ENCODE measurements around the gene MAZ.

Gene MAZ

DNA sequence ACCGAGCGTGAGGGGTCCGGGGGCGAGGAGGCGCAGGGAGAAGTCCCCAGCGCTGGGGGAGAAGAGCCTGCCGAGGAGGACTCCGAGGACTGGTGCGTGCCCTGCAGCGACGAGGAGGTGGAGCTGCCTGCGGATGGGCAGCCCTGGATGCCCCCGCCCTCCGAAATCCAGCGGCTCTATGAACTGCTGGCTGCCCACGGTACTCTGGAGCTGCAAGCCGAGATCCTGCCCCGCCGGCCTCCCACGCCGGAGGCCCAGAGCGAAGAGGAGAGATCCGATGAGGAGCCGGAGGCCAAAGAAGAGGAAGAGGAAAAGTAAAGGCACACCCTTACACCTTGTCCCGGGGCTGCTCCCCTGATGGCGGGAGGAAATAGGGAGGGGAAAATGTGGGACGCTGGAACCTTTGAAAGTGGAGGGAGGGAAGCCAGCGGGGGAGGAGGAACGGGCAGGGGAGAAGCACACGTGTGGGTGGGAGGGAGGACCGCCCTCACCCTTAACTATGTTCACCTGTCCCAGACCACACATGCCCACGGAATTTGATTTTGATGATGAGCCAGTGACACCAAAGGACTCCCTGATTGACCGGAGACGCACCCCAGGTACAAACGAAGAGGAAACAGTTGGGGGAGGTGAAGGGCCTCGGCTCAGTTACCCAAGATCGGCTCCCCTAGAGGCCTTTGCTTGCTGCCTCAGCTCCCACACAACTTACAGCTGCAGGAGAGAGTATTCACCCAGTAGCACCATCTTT, 10.5 kb downstream of the MAZ start:
- peak overlapping the region; percentile 89 for H3K4me3 ChIP-seq (ENCODE audit: low read depth, low read length)

DNA sequence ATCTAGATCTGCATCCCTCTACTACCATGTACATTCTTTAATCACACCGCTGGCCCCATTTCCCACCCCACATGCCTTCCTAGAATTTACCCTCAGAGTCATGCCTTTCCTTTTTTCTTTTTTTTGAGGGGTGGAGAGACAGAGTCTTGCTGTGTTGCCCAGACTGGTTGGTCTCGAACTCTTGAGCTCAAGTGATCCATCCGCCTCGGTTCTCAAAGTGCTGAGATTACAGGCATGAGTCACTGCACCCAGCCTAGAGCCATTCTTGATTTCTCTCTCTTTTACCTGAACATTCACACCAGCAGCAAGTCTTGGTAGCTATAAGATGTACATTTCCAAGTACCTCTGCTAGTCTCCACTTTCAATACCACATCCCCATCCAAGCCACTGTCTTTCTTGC, 11.8 kb downstream of the MAZ start:
- peak overlapping the region; percentile 3 for H3K4me3 ChIP-seq (ENCODE audit: low read depth, low read length)
- DNase-seq (ENCODE audit: low read depth), result peak; percentile 19
- TF ChIP-seq, protein P1, sequence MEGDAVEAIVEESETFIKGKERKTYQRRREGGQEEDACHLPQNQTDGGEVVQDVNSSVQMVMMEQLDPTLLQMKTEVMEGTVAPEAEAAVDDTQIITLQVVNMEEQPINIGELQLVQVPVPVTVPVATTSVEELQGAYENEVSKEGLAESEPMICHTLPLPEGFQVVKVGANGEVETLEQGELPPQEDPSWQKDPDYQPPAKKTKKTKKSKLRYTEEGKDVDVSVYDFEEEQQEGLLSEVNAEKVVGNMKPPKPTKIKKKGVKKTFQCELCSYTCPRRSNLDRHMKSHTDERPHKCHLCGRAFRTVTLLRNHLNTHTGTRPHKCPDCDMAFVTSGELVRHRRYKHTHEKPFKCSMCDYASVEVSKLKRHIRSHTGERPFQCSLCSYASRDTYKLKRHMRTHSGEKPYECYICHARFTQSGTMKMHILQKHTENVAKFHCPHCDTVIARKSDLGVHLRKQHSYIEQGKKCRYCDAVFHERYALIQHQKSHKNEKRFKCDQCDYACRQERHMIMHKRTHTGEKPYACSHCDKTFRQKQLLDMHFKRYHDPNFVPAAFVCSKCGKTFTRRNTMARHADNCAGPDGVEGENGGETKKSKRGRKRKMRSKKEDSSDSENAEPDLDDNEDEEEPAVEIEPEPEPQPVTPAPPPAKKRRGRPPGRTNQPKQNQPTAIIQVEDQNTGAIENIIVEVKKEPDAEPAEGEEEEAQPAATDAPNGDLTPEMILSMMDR (conservative IDR thresholded peaks at IDR 0.05; ENCODE audit: low read depth, low read length), result no peak

More for the DNA sequence above, 10.5 kb downstream of the MAZ start:
- TF ChIP-seq, protein P1 (conservative IDR thresholded peaks at IDR 0.05; ENCODE audit: low read depth, low read length), result peak; percentile 35
- peak; percentile 64 for DNase-seq (ENCODE audit: low read depth)

DNA sequence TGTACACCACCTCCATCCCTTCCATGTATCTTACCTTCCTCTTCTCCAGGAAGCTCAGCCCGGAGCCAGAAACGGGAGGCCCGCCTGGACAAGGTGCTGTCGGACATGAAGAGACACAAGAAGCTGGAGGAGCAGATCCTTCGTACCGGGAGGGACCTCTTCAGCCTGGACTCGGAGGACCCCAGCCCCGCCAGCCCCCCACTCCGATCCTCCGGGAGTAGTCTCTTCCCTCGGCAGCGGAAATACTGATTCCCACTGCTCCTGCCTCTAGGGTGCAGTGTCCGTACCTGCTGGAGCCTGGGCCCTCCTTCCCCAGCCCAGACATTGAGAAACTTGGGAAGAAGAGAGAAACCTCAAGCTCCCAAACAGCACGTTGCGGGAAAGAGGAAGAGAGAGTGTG, 13.2 kb downstream of the MAZ start:
- TF ChIP-seq, protein P1 (conservative IDR thresholded peaks at IDR 0.05; ENCODE audit: low read depth, low read length), result peak; percentile 44
- peak overlapping the region; percentile 72 for H3K4me3 ChIP-seq (ENCODE audit: low read depth, low read length)
- peak; percentile 23 for DNase-seq (ENCODE audit: low read depth)

DNA sequence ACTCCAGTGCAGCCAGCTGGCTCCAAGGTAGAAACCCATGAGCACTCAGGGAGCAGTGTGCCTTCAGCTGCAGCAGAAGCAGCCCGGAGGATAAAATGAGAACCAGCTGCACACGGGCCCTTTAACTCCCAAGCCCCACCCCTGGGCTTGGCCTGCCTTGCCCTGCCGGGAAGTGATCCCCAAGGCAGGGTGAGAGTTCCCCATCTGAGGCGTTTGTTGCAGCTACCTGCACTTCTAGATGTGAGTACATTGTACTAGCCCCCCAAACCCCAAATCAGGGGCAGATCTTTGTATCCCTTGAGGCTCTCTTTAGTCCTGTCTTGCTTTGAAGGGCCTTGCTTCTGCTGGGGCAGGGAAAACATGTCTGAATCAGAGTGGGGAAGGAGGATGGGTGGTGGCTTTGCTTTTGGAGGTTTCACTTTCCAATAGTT, 14.0 kb downstream of the MAZ start, which contains the start of gene MVP:
TSS of gene MVP (plus strand) at position 192 of the 431 bp plus-strand sequence. CDS start 10,088 bp downstream, outside the sequence.
- peak; percentile 74 for DNase-seq (ENCODE audit: low read depth)
- peak within 1 kb of the TSS; percentile 72 for H3K4me3 ChIP-seq (ENCODE audit: low read depth, low read length)
- TF ChIP-seq, protein P1 (conservative IDR thresholded peaks at IDR 0.05; ENCODE audit: low read depth, low read length), result no peak

DNA sequence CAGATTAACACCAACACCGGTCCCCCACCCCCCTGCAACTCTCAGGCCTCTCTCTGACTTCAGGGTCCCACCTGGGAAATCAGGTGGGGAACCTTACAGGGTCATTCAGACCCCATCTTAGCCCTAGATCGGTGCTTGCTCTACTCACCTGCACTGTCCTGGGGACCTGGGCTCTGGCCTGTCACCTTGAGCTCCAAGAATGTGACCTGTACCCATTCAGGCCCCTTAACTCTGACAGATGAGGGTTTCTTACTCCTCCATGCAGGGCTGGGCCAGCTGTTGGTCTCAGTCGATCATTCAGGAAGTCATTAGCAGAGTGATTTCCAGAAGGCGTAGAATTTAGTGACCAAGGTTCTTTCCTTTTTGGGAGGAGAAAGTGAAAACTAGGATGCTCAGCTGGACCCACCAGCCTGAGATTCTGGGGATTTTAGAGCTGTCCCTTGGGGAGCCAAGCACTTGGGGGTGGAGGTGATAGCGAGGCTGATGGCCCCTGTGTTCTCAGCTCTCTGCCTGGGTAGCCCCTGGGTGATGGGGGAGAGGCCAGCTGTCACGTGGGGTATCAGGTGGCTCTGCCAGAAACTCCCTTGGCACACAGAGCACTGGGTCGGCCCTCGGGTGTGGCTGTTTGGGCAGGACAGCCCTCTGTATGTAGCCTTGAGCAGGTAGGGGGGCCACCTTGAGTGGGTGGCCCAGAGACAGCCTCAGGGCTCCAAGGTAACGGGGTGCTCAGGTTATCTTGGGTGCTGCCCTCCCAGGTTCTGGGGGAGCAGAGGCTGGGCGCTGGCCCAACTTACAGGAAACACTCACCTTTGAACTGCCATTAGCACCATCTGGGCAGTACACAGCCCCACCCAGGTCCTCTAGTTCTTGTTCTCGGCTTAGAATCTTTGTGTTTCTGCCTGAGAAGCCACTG, 14.7 kb downstream of the MAZ start:
- TF ChIP-seq, protein P1 (conservative IDR thresholded peaks at IDR 0.05; ENCODE audit: low read depth, low read length), result no peak
- H3K4me3 ChIP-seq (ENCODE audit: low read depth, low read length), result peak overlapping the region; percentile 72
- peak; percentile 26 for DNase-seq (ENCODE audit: low read depth)

DNA sequence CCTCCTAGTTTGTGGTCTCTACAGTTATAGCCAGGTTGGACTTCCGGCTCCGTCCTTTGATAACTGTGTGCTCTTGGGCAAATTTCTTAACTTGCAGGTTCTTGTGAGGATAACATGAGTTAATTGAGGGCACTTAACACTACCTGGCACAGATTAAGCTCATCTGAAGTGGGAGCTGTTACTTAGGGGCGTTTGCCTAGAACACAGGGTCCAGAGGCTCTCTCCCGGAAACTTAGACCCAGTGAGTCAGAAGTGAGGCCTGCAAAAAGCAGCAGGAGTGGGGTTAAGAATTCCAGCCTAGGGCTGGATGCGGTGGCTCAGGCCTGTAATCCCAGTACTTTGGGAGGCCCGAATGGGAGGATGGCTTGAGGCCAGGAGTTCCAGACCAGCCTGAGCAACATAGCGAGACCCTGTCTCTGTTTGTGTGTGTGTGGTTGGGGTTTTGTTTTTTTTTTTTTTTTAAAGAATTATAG, 15.3 kb downstream of the MAZ start:
- TF ChIP-seq, protein P1 (conservative IDR thresholded peaks at IDR 0.05; ENCODE audit: low read depth, low read length), result no peak
- DNase-seq (ENCODE audit: low read depth), result peak; percentile 86
- peak overlapping the region; percentile 72 for H3K4me3 ChIP-seq (ENCODE audit: low read depth, low read length)
